Endothelial cell of hepatic sinusoid (primary cell): ENCODE results near the gene MATN1.

Experiments used
- in situ Hi-C: cut with HindIII; loops from 2 replicates; pipeline ENCODE4 v1.10.0; 2017; ENCODE audit warnings: low sequenced_read_pairs

Gene MATN1

DNA sequence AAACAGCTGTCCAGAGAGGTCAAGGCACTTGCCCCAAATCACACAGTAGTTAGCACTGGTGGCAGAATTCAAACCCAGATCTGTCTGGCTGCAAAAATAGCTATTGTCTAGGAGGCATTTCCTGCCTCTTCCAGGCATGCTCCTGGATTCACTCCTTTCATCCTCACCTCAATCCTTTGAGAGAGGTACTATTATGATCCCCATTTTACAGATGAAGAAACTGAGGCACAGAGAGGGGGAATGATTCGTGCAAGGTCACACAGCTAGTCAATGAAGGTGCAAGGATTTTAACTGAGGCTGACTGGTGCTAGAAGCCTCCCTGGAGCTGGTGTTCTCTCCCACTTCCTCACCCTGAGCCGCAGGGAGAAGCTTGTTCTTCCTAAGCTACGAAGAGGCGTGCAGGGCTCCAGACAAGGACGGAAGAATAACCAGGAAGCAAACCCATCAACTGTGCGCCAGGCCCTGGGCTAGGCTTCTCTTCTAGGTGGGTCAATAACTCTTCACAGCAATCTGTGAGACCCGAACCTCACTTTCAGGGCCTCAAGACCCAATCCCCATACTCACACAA lies 34.8 kb upstream of the MATN1 start:
- in situ Hi-C loops = no loop called here

DNA sequence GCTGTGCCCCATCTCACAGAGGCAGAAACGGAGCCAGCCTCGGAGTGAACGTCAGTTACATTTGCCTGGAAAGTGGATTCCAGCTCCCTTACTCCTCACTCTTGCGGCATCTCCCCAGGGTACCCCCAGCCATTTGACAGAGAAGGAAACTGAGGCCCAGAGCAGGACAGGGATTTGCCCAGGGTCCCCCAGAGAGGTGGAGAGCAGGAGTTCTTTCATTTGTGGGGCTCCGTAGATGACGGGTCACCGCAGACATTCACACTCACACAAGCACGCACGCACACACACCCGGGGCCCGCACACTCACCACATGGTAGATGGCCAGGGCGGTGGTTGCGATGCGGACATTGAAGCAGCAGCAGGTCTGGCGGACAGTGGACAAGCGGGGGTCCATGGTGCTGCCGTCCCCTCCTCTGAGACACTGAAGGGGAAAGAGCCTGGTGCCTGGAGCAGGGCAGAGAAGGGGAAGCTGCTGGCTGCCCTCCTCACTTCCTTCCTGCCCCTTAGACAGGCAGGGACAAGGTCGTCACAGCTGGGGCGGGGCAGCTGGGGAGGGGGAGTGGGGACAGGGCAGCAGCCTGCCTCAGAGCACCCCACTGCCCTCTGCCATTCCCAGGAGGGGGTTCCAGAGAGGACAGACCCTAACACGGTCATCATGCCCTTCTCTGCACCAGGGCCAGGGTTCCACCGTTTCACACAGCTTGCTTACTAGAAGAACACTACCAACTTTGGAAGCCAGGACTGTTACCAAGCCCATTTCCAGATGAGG lies 34.2 kb upstream of the MATN1 start, which contains the start of gene LAPTM5:
LAPTM5 (minus strand) TSS at position 423 of the 769 bp plus-strand sequence; CDS start at position 394, 29 bp downstream.
- in situ Hi-C loops = no loop called here

DNA sequence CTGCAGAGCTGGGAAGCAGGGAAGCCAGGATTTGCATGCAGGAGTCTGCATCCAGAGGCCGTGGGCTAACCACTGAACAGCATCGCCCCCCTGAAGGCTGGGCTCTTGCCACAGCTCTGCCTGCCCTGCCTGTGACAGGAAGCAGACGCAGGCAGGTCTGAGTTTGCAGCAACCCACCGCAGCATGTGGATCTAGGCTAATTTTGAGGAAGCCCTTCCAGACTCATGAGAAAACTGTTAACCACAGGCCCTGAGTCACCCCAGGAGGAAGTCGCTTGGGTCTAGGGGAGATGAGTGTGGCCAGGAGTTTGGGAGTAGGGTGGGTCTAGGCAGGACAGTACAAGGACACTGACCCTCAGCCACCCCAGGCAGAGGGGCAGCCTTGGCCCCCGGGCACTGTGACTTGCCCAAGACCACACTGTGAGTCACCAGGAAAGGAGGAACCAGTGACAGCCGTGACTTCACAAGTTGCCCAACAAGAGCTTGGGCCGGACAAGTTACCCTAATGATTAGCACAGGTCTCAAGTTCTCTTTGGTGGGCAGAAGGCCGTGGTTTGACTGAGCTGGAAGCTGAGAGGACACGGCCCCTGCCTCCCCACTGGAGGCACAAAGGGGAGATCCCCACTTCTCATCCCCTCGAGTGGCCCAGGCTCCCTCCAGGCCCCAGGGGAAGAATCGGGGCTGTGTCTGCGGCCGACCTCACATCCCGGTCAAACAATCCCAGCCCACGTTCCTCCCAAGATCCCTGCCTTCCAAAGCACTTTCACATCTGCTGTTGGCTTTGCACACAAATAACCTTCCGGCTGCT lies 33.4 kb upstream of the MATN1 start:
- in situ Hi-C loops = no loop called here

DNA sequence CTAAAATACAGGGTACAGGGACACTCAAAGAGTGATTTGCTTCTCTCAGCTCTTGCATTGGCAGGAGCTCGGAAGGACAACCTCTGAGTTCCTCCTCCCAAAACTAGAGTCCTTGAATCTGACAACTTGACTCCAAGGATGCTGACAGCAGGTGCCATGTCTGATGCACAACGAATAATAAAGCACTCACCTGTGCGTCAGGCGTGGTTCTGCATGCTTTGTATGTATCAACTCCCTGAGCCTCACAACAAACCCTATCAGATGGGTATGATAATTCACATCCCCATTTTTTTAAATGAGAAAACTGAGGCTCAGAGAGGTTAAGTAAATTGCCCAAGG lies 32.8 kb upstream of the MATN1 start:
- in situ Hi-C loops = no loop called here

DNA sequence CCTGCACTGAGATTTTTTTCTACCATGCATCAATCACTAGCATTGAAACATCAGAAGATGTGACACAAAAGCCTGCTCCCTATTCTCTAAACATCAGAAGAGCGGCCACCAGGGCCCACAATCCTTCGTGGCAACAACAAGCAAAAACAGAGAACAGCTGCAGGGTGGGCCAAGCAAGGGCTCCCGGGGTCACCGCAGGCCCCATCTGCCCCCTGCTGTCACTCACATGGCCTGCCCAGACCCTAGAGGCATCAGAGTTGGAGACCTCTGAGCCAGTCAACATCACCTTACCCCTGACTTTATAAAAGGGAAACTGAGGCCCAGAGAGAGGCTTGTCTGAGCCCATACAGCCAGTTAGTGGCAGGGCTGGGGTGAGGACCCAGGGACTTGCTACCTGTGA lies 32.4 kb upstream of the MATN1 start:
- in situ Hi-C loops = no loop called here

DNA sequence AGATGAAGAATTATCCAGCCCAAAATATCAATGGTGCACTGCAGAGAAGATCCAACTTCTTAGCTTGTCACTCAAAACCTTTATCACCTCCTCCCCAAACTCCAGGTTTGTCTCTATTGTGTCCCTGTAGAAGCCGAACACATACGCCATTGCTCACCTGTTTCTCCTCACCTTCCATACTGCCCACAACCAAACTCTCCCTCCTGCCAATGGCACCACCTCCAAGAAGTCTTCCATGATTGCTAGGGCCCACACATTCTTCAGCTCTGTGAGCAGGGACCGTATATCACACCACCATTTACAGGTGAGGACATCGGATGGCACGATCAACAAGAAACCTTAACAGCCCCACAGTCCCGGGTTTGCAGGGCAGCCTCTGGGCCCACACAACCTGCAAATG lies 31.9 kb upstream of the MATN1 start:
- in situ Hi-C loops = no loop called here

DNA sequence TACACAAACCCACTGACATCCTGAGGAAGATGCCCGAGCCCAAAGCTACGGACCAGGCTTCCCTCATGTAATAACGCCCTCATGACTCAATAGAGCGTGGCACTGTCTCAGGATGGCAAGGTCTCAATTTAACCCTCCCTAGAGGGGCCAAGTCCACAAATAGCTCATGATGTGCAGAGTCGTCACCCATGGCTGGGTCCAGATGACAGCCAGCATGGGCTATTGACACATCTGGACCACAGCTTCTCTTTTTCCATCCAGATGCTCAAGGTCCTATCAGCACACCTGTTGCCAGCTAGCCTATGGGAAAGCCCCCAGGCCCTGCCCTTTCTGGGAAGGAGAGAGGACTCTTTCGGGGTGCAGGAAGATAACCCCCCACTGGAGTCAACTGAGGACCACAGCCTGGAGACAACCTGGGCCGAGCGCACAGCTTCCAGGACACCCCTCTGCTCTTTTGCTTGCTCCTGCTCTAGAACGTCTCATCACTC lies 31.3 kb upstream of the MATN1 start:
- in situ Hi-C loops = loop anchor here (5.0 kb wide), 1 partner anchor 48 kb away; no protein-coding TSS in a partner anchor

DNA sequence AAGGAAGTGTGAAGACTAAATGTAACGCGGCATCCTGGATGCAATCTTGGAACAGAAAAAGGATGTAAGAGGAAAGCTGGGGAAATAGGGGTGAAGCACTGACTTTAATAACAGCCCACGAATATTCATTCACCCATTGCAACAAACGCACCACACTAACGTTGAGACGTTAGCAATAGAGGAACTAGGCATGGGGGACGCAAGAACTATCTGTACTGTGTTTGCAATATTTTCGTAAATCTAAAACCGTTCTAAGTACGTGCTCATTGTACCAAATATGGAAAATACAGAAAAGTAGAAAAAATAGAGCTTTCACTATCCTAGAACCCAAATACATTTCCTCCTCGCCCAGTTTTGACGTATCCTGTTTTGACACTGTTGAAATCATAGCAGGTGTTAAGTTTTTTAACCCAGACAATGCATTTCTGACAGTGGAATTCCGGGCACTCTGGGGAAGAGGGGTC lies 30.3 kb upstream of the MATN1 start:
- in situ Hi-C loops = loop anchor here (5.0 kb wide), 1 partner anchor 49 kb away; no protein-coding TSS in a partner anchor

DNA sequence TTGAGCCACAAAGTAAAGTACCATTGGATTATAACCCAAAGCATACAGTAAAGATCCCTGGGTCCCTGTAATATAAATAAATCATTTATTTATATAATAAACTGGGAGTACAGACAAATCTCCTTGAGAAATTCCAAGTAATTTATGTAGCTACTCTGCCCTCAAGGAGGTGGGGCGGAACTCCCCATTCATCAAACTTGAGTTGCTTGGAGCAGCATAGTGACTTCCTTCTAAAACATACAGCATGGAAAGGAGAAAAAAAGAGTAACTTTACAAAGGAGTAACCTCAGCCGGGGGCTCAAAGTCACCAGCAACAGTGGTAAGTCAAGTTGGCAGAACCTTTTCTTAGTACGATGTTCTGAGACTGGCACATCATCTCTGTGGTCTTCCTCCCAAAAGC lies 29.7 kb upstream of the MATN1 start:
- in situ Hi-C loops = loop anchor here (5.0 kb wide), 1 partner anchor 49 kb away; no protein-coding TSS in a partner anchor

DNA sequence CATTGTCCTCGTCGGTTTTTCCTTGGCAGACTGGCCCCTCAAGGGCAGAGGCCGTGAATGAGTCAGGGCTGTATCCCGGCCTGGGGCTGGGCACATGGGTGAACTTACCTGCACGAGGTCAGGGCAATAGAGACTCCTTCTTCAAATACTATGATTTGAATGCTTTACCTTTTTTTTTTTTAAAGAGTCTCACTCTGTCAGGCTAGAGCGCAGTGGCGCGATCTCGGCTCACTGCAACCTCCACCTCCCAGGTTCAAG lies 29.2 kb upstream of the MATN1 start:
- in situ Hi-C loops = loop anchor here (5.0 kb wide), 1 partner anchor 50 kb away; no protein-coding TSS in a partner anchor

DNA sequence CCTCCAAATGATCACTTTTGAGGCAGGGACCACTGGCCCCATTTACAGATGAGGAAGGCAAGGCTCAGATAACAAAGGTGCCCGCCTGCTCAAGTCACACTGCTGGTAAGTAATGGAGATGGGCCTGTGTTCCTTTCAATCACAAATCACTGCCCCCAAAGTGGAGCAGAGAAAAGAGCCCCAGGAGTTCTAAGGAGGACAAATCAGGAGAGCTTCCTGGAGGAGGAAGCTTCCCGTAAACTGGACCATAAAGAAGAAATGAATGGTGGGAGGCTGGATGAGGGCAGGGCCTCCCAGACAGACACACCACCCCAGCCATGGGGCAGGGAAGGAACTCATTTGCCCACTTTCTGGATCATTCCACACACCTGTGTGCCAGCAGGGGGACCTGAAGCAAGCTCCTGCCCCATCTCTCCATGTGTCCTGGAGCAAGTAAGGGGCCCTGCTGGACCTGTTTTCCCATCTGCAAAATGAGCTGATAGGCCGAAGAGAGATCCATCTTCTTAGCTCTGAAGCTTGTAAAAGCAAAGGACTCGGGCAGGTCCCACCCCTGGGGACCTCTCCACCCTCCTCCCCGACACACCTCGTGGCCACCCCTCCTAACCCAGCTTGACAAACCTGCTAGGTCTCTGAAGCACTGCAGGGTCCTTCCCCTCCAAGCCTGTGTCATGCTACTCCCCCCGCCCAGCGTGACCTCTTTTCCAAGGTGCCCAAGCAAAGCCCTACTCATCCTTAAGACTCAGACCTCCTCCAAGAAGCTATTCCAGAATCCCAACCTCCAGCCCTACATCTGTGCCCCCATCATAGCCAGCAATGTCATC lies 28.7 kb upstream of the MATN1 start:
- in situ Hi-C loops = loop anchor here (5.0 kb wide), 1 partner anchor 50 kb away; no protein-coding TSS in a partner anchor

DNA sequence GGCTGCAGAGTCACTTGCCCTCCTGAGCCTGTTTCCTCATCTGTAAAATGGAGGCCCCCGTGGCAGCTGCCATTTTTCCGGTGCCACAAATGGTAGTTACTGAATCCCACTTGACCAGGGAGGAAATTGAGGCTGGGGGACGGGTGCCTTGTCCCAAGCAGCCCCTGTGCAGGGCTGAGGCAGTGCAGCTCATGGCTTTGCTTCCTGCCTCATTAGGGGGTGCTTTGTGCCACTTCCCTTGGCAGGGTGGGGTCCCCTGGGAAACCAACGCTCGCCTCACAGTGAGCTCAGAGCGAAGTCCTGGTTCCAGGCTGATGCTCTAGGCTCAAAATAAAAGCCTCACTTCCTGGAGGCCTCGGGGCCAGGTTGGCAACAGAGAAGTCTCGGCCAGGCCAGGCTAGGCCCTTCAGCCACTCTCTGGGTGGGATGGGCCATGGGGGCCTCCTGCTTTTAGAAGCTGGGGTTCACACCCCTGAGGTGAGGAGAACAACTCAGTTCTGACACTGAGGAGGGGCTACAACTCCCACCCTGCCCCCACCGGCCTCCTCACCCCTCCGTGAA lies 27.4 kb upstream of the MATN1 start:
- in situ Hi-C loops = loop anchor here (5.0 kb wide), 1 partner anchor 51 kb away; no protein-coding TSS in a partner anchor

DNA sequence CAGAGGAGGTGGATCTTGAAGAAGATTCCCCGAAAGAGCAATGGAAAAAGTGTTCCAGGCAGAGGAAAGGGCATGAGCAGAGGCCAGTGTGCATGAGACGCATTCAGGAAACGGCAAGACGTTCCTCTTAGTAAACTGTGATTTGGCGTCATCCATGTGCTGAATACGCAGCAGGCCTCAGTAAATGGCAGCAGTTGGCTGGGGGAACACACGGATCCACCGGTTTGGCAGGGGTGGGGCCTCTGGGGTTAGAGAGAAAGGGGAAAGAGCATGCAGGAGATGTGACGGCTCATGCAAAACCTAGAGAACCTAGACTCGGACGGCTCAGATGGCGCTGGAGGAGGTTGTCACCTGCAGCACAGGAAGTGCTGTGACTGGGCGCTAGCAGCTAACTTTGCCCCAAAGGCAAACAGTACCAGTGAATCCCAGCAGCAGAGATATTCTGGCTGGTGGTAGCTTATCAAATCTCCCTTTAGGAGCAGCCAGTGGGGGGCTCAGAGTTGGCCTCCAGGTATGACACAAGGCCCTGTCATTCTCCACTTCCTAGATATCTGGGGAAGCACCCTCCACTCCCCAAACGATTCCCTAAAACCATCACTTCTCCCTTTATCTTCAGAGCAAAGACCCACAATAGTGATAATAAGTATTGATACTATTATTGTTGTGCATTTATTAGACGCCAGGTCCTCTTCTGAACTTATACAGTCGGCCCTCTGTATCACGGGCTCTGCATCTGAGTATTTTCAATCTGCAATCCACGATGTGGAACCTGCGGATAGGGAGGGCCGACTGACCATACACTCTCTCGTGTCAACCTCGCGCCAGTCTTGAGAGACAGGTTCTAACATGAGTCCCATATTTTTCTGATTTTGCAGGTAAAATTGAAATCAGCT lies 26.6 kb upstream of the MATN1 start:
- in situ Hi-C loops = loop anchor here (5.0 kb wide), 1 partner anchor 52 kb away; no protein-coding TSS in a partner anchor

DNA sequence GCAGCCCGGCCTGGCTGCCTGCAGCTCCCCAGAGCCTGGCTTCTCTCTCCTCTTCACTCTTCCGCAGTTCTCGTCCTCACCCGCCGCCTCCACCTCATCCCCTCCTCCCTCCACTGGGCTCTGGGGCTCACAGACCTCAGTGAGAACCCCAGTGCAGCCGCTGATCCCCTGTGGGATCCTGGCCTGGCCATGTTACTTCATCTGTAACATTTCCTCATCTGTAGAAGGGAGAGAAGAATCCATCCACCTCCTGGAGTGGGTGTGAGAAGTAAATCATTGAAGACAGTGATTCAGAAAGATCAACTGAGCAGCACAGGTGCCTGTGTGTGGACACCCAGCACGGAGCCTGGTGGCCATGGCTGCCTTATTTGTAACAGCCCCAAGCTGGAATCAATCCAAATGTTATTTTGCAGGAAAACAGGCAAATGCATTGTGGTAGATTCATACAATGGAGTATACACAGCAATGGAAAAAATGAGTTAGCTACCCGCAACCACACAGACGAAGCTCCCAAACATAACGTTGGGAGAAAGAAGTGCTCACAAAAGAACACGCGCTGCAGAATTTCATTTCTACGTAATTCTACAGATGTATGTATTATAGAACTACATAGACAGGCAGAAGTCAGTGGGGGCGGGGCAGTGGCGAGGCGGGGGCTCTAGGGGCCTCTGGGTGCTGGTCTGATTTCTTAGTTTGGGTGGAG lies 25.5 kb upstream of the MATN1 start:
- in situ Hi-C loops = no loop called here

DNA sequence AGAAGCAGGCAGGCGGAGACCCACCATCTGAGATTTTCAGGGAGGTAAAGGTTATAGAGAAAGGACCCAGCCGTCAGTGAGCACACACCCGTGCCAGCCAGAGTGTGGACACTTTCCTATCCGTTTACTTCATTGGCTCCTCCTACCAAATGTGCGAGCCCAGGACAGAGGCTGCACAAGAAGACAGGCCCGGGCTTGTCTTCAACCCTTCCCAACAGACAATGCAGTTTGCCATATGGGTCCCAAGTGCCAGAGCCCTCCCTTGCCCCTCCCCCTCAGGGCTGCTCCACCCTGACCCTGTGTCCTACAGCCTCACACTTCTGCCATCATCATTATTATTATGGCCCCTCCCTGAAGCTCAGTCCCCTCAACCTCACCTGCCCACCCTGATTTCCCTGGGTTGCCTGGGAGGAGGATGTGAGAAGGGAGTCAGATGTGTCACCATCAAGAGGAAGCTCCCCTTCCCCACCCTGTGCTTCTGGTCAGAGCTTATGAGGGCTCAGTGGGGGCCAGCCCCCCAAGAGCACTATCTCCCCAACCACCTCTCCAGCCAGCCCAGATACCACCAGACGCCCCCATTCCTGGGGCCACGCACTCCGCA lies 24.8 kb upstream of the MATN1 start:
- in situ Hi-C loops = no loop called here

DNA sequence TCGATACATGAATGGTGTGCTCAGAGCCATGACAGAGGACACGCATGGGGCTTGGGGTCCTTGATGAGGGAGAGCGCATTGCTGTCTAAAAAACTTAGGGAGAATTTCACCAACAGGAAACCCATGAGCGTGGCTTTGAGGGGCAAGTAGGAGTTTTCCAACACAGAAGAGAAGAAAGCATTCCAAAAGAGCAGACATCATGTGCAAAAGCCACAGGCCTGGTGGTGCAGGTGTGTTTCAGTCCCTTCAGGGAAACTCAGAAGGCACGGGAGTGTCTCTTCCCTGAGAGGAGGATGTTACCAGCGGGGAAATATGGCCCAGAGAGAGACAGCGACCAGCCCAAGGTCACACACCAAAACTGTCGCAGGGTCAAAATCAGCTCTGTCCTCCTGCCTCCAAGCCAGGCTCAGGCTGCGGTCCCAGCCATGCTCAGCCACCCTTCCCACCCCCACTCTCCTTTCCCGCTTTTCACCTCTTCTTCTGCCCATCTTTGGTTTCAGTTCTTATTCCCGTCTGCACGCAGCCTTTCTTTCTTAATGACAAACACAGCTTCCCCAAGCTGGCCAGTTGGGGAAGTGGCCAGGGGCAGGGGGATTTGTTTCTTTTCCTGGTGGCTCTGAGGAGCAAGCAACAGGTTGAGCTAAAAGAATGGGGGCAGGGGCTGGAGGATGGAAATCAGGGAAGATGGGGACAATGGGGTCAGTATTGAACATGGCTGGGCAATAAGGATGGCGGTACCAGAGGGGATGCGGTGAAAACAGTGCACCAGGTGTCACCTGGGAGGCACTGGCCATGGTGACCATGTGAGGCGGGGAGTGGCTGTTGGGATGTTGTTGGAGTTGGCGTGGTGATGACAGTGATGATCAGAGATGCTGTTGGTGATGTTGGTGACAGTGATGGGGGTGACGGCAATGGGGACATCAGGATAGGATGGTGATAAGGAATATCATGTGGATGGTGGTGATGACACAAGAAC lies 23.9 kb upstream of the MATN1 start:
- in situ Hi-C loops = no loop called here
